K562 (cell line): ENCODE measurements around the gene CRK. TPM values are rescaled to one million over a fixed set of nuclear protein-coding genes. Genes with fewer than 3 reads are reported as not detected.
A peak's percentile ranks its signal among the peaks of the same experiment; 100 is the strongest.

ENCODE experiments used
- ATF6 ChIP-seq: sonication (generic); formaldehyde crosslinking; IDR thresholded peaks from 2 replicates; pipeline ENCODE4 v1.4.0; 2020; ENCODE audit warnings: mild to moderate bottlenecking, missing genetic modification reagents
- EP300 ChIP-seq: IDR thresholded peaks from 2 replicates; pipeline ENCODE4 v1.6.1; 2012; ENCODE audit warnings: low read length, improper control_type of control experiment
- HIVEP1 ChIP-seq: fragments of 250-450 bp; sonication (Bioruptor Pico); IDR thresholded peaks from 2 replicates; pipeline ENCODE4 v1.4.0; 2020; ENCODE audit warnings: mild to moderate bottlenecking
- KLF16 ChIP-seq: IDR thresholded peaks from 2 replicates; pipeline ENCODE4 v1.6.1; 2016; ENCODE audit warnings: antibody characterized with exemption
- LEF1 ChIP-seq: fragments of 450-650 bp; IDR thresholded peaks from 2 replicates; pipeline ENCODE4 v1.6.1; 2016; ENCODE audit warnings: mild to moderate bottlenecking
- MEIS2 ChIP-seq: fragments of 450-650 bp; IDR thresholded peaks from 2 replicates; pipeline ENCODE4 v1.6.1; 2014; ENCODE audit warnings: mild to moderate bottlenecking; ENCODE audit not compliant: partially characterized antibody
- NCOR1 ChIP-seq: fragments of 450-650 bp; IDR thresholded peaks from 2 replicates; pipeline ENCODE4 v1.6.1; 2016; ENCODE audit warnings: mild to moderate bottlenecking, moderate library complexity
- NELFE ChIP-seq: IDR thresholded peaks from 2 replicates; pipeline ENCODE4 v1.6.1; 2011; ENCODE audit warnings: mild to moderate bottlenecking; ENCODE audit not compliant: insufficient read depth, insufficient read length
- RUNX1 ChIP-seq: sonication (generic); IDR thresholded peaks from 2 replicates; pipeline ENCODE4 v1.6.1; 2016; ENCODE audit warnings: antibody characterized with exemption, low read depth
- THRAP3 ChIP-seq: fragments of 450-650 bp; IDR thresholded peaks from 2 replicates; pipeline ENCODE4 v1.6.1; 2016; ENCODE audit warnings: mild to moderate bottlenecking, inconsistent platforms, borderline replicate concordance
- ZFPM2 ChIP-seq: fragments of 250-450 bp; sonication (Bioruptor Pico); IDR thresholded peaks from 2 replicates; pipeline ENCODE4 v1.5.1; 2022; ENCODE audit warnings: mild to moderate bottlenecking
- ZNF212 ChIP-seq: fragments of 450-650 bp; formaldehyde crosslinking; IDR thresholded peaks from 2 replicates; pipeline ENCODE4 v1.4.0; 2020; ENCODE audit warnings: mild to moderate bottlenecking
- ZNF316 ChIP-seq: fragments of 450-650 bp; IDR thresholded peaks from 2 replicates; pipeline ENCODE4 v1.6.1; 2016
- ZNF644 ChIP-seq: fragments of 200-800 bp; sonication (Bioruptor generic); IDR thresholded peaks from 2 replicates; pipeline ENCODE4 v1.6.1; 2016; ENCODE audit warnings: low read depth, missing genetic modification characterization, missing compliant biosample characterization
- polyA plus RNA-seq, 8 experiments: library from polyadenylated mRNA; depleted of rRNA in 4 of 8; stranded (reverse) in 5 of 8; unstranded in 3 of 8; fragments of >200 nt; fragmentation: Nextera tagmentation in 2 of 8; fragmentation: Illumina TruSeq in 1 of 8; extraction: Ambion mirVana in 2 of 8; extraction: Trizol in 1 of 8; gene quantifications; 2 replicates each; pipeline versions ENCODE4 v1.2.1 to v1.2.3, GENCODE V29; 2011 to 2014; ENCODE audit warnings: inconsistent platforms in 1 of 8, missing spikeins in 1 of 8
- total RNA-seq, 7 experiments: library from RNA; depleted of rRNA in 6 of 7; stranded (reverse); fragments of >200 nt in 6 of 7; fragmentation: Illumina TruSeq in 2 of 7; extraction: Trizol in 2 of 7; gene quantifications; 2 replicates each; pipeline versions ENCODE4 v1.2.1 to v1.2.3, GENCODE V29; 2011 to 2021; ENCODE audit warnings: low replicate concordance in 1 of 7
- TF ChIP-seq, protein P1 (sequence below), 2 experiments: fragments of 450-650 bp in 1 of 2; sonication (generic) in 1 of 2; formaldehyde crosslinking in 1 of 2; IDR thresholded peaks; 2 replicates each; pipeline versions ENCODE4 v1.7.1 to v1.9.0; 2016 to 2022; ENCODE audit warnings: inconsistent platforms in 1 of 2, mild to moderate bottlenecking in 1 of 2, missing genetic modification reagents in 1 of 2

CRK gene
- total and polyA plus RNA-seq, 9 of the 15 experiments (the other 6 are each of a cell fraction or from before 2014, with no cell fraction given), result 13.1 to 40.2 (median 26.1) TPM

DNA sequence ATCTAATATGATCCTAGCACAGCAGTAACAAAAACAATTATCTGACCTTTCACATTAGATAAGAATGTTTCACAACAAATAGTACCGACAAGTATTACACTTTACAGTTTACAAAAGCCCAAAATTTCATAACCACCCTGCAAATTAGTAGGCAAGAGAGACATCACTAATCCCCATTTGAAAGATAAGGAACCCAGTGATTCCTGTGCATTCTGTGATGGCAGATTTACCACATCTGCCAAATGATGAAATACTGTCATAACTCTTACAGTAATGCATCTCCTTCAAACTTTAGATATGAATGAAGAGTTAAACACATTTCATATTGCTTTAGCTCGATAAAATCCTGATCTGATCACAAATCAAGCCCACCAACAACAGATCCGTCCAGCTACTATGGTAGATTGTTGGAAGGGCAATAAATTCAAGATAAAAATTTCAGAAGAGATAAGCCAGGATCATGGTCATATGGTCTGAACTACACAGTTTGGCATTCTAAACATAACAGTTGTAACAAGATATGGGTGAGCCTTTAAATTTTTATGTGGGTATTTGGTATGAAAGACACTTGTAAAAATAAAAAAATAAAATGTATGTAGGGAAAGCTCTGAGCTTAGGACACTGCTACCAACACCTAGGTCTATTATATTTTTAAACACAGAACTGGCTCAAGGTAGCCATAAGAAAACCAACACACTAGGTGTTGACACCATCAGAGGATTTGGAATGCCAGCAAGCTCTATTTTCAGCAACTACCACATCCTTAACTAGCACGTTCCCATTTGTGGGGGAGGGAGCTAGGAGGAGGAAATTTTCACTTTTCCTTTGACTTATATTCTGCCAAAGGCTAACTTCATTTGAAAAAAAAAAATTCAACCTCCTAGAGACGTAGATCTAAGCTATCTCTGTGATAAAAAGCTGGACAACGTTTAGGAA, 65.3 kb downstream of the CRK start (continued):
- TF ChIP-seq, protein P1, sequence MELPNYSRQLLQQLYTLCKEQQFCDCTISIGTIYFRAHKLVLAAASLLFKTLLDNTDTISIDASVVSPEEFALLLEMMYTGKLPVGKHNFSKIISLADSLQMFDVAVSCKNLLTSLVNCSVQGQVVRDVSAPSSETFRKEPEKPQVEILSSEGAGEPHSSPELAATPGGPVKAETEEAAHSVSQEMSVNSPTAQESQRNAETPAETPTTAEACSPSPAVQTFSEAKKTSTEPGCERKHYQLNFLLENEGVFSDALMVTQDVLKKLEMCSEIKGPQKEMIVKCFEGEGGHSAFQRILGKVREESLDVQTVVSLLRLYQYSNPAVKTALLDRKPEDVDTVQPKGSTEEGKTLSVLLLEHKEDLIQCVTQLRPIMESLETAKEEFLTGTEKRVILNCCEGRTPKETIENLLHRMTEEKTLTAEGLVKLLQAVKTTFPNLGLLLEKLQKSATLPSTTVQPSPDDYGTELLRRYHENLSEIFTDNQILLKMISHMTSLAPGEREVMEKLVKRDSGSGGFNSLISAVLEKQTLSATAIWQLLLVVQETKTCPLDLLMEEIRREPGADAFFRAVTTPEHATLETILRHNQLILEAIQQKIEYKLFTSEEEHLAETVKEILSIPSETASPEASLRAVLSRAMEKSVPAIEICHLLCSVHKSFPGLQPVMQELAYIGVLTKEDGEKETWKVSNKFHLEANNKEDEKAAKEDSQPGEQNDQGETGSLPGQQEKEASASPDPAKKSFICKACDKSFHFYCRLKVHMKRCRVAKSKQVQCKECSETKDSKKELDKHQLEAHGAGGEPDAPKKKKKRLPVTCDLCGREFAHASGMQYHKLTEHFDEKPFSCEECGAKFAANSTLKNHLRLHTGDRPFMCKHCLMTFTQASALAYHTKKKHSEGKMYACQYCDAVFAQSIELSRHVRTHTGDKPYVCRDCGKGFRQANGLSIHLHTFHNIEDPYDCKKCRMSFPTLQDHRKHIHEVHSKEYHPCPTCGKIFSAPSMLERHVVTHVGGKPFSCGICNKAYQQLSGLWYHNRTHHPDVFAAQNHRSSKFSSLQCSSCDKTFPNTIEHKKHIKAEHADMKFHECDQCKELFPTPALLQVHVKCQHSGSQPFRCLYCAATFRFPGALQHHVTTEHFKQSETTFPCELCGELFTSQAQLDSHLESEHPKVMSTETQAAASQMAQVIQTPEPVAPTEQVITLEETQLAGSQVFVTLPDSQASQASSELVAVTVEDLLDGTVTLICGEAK (IDR thresholded peaks at IDR 0.05), result no peak
- TF ChIP-seq, protein P1 (CRISPR knock-in tag; IDR thresholded peaks at IDR 0.05), result no peak
- TF ChIP-seq HIVEP1 (CRISPR knock-in tag) (no peak), RUNX1 (no peak), LEF1 (peak; percentile 32; the same call in 1 of the 2 replicates), NCOR1 (0 out of 2 replicates have a peak, but pooled peaks have one; percentile 22), NELFE (no peak), THRAP3 (no peak), MEIS2 (peak; percentile 98), ZNF316 (no peak), KLF16 (no peak), ZFPM2 (CRISPR knock-in tag) (no peak), ZNF644 (no peak), EP300 (peak; percentile 56; the same call in 1 of the 2 replicates), ZNF212 (CRISPR knock-in tag) (no peak), ATF6 (no peak)
